NCI-H2196 treated with DMSO at 0.1 percent for 48 hours (cell line): Measurements from ENCODE around the gene CFL2.
"Not testable (repeated sequence)": the region's sequence is repeated elsewhere in the genome, so short reads cannot be mapped to it uniquely, and the experiment has no call there.

Source experiments
- DNase-seq: peaks from one replicate; lab custom pipeline; 2025; ENCODE audit not compliant: unreplicated experiment; lab: John Stamatoyannopoulos, UW

Gene CFL2

GRCh38 chr14:34711796-34712712 lies 2.3 kb downstream of the CFL2 start:
- DNase-seq, result no peak

GRCh38 chr14:34711169-34711568 lies 3.2 kb downstream of the CFL2 start:
- DNase-seq, result no peak

GRCh38 chr14:34710744-34711143 lies 3.6 kb downstream of the CFL2 start:
- DNase-seq, result no peak

GRCh38 chr14:34710006-34710405 lies 4.4 kb downstream of the CFL2 start:
- DNase-seq, result no peak

- no peak for DNase-seq
Measured at GRCh38 chr14:34707722-34708121, 6.7 kb downstream of the CFL2 start.

- no peak for DNase-seq
Measured at GRCh38 chr14:34701808-34702207, 12.6 kb downstream of the CFL2 start.

- DNase-seq, result no peak
Measured at GRCh38 chr14:34700622-34701130, 13.7 kb downstream of the CFL2 start.

- DNase-seq, result peak; percentile 56
Measured at GRCh38 chr14:34699873-34700621, 14.3 kb downstream of the CFL2 start.

- DNase-seq, result not testable (repeated sequence)
Measured at GRCh38 chr14:34694216-34694615, 20.2 kb downstream of the CFL2 start.

GRCh38 chr14:34693228-34693939 lies 21.0 kb downstream of the CFL2 start:
- no peak for DNase-seq

GRCh38 chr14:34692898-34693227 lies 21.5 kb downstream of the CFL2 start:
- DNase-seq, result no peak

- no peak for DNase-seq
Measured at GRCh38 chr14:34692348-34692747, 22.0 kb downstream of the CFL2 start.

GRCh38 chr14:34691206-34691605 lies 23.2 kb downstream of the CFL2 start:
- no peak for DNase-seq

GRCh38 chr14:34688470-34689206 lies 25.8 kb downstream of the CFL2 start:
- DNase-seq, result no peak

GRCh38 chr14:34685819-34686428 lies 28.5 kb downstream of the CFL2 start:
- DNase-seq, result no peak

GRCh38 chr14:34684578-34684977 lies 29.8 kb downstream of the CFL2 start:
- DNase-seq, result no peak

- no peak for DNase-seq
Measured at GRCh38 chr14:34682787-34683321, 31.5 kb downstream of the CFL2 start.

GRCh38 chr14:34680806-34681479 lies 33.5 kb downstream of the CFL2 start:
- DNase-seq, result no peak

GRCh38 chr14:34678735-34679134 lies 35.7 kb downstream of the CFL2 start:
- DNase-seq, result no peak
